Measurements from ENCODE around the gene SORBS1.

The SORBS1 gene

DNA sequence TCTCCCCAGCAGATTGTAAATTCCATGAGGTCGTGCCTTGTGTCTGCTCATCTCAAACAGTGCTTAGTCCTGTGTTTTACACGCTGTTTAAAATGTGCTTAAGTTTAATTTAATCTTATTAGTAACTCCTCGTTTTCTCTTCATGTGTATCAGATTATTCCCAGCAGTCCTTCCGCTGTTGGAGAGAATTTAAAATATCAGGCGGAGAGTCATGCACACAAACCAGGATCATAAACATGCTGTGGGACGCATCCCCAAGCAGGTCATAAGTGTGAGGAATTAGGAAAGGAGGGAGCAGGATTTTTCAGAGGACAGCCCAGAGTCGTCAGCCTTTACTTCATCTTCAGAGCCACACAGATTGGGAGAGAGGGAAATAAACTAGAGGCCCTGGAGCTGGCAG is 4.2 kb upstream of the SORBS1 start:
- DNase-seq (ENCODE audit: low spot score), result no peak

DNA sequence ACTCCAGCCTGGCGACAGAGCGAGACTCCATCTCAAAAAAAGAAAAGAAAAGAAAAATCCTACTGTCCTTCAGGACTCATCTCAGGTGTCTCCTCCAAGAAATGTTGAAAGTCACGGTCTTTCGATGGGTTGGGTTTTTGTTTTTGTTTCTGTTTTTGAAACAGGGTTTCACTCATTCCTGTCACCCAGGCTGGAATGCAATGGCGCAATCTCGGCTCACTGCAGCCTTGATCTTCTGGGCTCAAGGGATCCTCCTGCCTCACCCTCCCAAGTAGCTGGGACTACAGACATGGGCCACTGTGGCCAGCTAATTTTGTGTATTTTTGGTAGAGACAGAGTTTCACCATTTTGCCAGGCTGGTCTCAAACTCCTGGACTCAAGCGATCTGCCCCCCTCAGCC is 3.1 kb upstream of the SORBS1 start:
- no peak for DNase-seq (ENCODE audit: low spot score)

- DNase-seq (ENCODE audit: low spot score), result no peak
Measured at GRCh38 chr10:95562341-95562965, 1.3 kb upstream of the SORBS1 start.

DNA sequence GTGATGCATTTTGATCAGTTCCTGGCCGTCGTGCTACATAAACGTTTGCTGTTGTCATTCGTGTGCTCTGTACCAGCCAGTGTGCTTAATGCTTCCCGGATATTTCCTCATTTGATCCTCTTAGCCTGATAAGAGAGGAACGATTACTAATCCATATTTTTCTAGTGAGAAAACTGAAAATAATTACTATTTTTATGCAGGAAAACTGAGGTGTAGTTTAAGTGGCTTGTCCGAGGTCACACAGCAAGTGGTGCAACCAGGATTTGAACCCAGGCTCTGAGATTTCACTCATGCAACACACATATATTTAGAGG is 650 bp upstream of the SORBS1 start:
- no peak for DNase-seq (ENCODE audit: low spot score)

DNA sequence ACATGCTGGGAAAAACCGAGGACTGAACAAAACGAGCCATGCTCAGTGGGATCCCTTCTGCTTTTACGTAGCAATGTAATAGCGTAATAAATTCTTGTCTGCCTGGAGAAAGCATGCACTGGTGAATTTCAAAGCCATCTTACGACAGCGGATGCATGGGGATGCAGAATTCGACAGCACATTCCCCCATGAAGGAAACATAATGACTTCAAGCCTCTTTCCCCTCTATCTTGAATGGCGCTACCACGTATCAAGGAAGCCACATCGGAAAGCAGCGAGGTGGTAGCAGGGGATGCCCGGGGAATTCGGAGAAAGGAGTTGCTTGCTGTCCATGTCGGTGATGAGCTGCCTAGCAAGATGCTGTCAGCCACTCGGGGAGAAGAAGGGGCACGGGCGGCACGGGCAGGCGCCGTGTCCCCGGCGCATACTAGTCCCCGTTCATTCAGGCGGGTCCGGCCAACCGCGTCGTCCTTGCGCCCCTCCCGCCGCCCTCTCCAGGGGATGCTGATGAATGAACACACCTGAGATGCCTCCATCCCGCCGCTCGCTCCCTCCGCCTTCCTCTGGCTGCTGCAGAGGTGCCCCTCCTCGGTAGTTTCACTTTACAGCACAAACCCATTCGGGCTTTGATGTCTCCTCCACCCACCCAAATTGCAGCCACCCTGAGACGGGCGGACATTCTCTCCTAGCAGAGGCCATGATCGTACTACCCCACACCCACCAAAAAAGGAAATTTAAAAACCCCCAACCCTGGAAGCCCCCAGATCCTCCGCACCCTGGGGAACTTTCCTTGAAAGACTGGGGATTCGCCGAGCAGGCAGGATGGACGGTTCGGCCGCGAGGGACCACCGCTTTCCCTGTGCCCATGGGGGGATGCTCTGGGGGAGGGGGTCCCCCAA is 644 bp downstream of the SORBS1 start:
- peak; percentile 43 for DNase-seq (ENCODE audit: low spot score)

DNA sequence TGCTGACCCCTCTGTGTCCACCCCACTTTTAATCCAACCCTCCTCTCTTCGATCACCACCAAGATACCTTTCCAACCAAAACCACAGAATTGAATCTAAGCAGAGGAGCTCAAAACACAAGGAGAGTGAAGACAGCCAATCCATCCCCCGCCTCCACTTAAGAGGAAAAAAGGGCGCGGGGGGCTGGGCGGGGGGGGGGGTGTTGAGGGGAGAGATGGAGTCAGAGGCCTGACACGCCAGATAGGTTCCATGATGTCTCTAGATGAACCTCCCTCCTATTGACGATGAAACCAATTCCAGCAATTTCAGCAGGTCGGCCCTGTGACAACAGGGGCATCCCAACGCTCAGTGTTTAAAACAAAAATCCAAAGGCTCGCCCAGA is 1.3 kb downstream of the SORBS1 start:
- no peak for DNase-seq (ENCODE audit: low spot score)

DNA sequence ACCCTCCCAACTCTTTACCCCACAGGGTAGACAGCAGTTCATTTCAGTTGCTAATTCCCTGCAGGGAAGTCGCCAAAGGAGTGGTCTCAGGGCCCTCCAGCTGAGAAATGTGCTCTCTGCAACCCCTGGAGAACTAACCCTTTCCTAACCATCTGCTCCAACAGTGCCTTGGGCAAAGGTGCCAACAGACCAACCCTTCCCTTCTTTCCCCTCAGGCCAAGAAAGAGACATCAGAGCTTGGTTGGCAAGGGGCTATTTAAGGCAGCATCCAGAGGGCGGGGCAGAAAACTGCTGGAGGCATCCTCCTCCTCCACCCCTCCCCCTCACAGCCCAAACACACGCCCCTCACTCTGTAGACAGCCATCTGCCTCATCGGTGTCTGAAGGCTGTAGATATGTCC is 1.7 kb downstream of the SORBS1 start:
- DNase-seq (ENCODE audit: low spot score), result no peak

DNA sequence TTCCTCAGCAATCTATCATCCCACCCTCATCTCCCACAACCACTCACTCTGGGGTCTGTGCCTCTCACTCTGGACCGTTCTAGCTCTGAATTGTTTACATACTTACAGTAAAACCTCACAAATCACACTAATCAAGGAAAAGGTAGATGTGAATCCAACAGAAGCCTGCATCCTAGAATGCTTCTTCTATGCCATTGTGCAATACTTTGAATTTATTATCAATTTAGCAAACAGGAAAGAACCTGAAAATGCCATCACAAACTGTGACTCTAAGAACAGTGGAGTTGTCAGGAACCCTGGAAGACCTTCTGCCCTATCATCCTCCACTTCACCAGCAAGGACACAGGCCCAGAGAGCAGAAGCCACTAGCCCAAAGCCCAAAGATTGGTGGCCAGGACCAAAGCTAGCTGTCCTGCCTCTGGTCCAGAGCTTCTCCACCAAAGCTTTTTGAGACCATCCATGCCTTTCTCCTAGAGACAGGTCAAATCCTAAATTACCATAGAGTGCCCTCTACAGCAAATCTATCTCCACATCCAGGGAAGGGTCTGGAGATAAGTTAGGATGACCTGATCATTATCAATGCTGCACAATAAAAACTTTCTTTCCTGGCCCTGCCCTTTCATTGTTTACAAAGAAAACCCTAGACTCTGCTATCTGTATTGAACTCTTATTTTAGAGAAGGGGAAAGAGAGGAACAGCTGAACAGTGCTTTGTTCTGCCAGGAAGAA is 2.4 kb downstream of the SORBS1 start:
- no peak for DNase-seq (ENCODE audit: low spot score)

DNA sequence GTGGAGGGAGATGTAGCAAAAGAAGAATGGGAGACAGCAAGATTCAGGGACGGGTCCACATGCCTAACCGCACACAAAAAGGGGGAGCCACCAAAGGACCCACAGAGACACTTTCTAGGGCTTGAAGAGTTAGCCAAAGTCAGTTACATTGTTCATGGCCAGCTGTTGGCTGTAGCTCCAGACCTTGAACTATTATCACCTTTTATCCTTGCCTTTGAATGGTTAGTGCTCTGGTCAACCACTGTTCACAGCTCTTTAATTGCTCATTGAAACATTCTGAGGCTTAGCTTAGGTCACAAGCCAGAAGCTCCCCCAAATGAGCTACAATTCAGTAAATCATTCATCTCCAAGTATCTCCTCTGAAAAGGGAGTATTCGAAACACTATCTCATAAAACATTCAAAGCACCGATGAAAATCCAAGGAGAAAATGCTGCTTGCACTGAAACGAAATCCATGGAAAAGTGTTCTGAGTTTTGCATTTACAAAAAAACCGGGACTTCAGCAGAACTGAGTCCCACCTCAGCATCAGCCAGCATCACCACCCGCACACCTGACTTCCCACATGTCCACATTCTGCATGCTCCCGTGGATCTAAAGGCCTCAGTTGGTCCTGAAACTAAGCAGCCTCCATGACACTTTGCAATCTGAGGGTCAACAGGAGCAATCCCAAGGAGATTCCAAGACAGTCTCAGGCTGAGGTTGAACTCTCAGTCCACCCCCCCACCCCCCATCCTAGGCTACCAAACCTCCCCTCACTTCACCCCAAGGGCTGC is 4.0 kb downstream of the SORBS1 start:
- no peak for DNase-seq (ENCODE audit: low spot score)

GRCh38 chr10:95553674-95554073 is 7.5 kb downstream of the SORBS1 start:
- no peak for DNase-seq (ENCODE audit: low spot score)

GRCh38 chr10:95552679-95553342 is 8.4 kb downstream of the SORBS1 start:
- peak; percentile 79 for DNase-seq (ENCODE audit: low spot score)

GRCh38 chr10:95550073-95550672 is 11.0 kb downstream of the SORBS1 start:
- DNase-seq (ENCODE audit: low spot score), result no peak

- no peak for DNase-seq (ENCODE audit: low spot score)
Measured at GRCh38 chr10:95547791-95548435, 13.3 kb downstream of the SORBS1 start.

DNA sequence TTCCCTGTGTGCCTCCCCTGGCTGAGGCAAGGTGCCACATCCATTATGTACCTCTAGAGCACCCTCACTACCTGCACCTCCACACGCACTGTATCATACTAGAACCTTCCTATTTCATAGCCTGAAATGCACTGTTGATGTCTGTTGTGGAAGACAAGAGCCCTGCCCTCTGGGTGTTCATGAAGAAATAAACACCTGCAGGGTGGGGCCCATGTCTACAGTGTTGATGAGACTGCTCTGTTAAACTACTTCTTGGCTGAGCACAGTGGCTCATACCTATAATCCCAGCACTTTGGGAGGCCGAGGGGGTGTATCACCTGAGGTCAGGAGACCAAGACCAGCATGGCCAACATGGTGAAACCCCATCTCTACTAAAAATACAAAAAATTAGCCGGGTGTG is 14.0 kb downstream of the SORBS1 start:
- DNase-seq (ENCODE audit: low spot score), result no peak

- DNase-seq (ENCODE audit: low spot score), result no peak
Measured at GRCh38 chr10:95545981-95546380, 15.2 kb downstream of the SORBS1 start.

GRCh38 chr10:95544783-95545500 is 16.2 kb downstream of the SORBS1 start:
- DNase-seq (ENCODE audit: low spot score), result no peak

DNA sequence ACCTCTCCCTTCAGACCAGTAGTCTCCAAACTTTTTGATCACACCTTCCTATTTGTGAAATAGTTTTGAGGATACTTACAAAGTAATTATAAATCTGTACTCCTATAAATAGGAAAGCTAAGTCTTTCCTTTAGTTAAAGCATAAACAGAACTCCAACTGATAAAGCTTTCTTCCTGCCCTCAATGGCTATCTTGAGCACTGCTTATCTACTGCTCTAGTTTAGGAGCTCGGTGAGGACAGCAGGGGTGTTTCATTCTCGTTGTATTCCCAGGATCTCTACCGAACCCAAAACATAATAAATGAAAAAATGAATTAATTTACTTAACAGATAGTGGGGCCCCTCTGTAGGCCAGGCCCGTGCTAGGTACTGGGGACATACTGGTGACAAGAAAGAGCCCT is 17.7 kb downstream of the SORBS1 start:
- DNase-seq (ENCODE audit: low spot score), result no peak

DNA sequence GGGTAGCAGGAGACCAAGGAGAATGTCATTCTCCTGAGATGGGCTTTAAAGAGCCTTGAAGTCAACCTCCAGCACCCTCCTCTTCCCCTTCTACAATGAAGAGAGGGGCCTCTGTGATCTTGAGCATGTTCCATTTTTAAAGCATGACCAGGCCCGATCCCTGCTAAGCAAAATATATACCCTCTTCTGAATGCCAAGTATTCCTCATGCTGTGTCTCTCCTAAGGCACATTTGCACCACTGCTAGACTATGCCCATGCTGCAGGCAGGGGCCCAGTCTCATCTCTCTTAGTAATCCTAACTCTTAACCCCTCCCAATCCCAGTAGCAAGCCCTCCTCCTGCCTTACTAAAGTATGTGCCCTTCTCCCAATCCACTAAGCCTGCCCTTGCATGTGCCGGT is 18.4 kb downstream of the SORBS1 start:
- no peak for DNase-seq (ENCODE audit: low spot score)

GRCh38 chr10:95542330-95542729 is 18.8 kb downstream of the SORBS1 start:
- DNase-seq (ENCODE audit: low spot score), result no peak

DNA sequence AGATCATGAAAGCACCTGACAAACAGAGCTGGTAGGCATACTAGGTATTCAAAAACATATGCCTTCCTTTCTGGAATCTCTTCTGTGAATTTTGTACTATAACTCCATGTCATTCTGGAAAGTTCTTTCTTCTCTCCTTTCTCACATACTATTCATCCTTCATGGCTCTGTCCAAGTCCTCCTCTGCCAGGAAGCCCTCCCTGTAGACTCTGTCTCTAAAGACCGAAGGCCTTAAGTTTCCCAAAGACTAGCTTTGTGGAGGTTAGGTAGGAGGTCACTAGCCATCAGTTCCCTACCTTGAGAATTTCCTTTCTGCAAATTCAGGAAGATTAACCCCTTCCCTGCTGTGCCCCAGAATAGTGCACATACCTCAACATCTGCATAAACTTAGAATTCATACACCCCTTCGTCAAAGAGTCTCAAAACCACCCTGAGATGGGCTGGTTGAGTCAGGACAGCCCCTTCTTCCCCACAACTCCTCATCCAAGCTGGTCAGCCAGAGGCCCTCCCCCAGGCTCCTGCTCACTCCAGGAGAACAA is 20.6 kb downstream of the SORBS1 start:
- DNase-seq (ENCODE audit: low spot score), result no peak
